Natural killer cell treated with Interleukin-12 subunit alpha and Interleukin-12 subunit beta and Interleukin-15 and Interleukin-18, amount 100 ng/mL, for 72 hours (primary cell): ENCODE measurements around the gene AKIRIN2. TPM values are rescaled to one million over a fixed set of nuclear protein-coding genes. Genes with fewer than 3 reads are reported as not detected.
"Not testable (repeated sequence)": the region's sequence is repeated elsewhere in the genome, so short reads cannot be mapped to it uniquely, and the experiment has no call there.

Experiments
- ATAC-seq, 2 donors: fragments of 150-1000 bp; cut with Tn5 transposase in 1 of 2; sonication (Bioruptor Pico), chemical (Tn5 transposase) in 1 of 2; 2 replicates each; pipeline ENCODE4 v1.10.0; 2021
- DNase-seq: peaks from one replicate; pipeline ENCODE4 v3.0.0; 2022; ENCODE audit warnings: low spot score
- H3K27ac Mint-ChIP-seq, 2 donors: 1 replicate in 1 of 2; 2 replicates in 1 of 2; pipeline ENCODE4 v1.8.0; 2022; ENCODE audit warnings: mixed read lengths in 2 of 2, mild to moderate bottlenecking in 1 of 2, moderate library complexity in 1 of 2
- H3K27me3 Mint-ChIP-seq, 2 donors: 1 replicate in 1 of 2; 2 replicates in 1 of 2; pipeline ENCODE4 v1.8.0; 2022; ENCODE audit warnings: mixed read lengths in 2 of 2
- H3K36me3 Mint-ChIP-seq: one replicate; pipeline ENCODE4 v1.8.0; 2022; ENCODE audit warnings: mixed read lengths
- H3K4me1 Mint-ChIP-seq, 2 donors: 1 replicate in 1 of 2; 2 replicates in 1 of 2; pipeline ENCODE4 v1.8.0; 2022; ENCODE audit warnings: low read depth in 2 of 2, mixed read lengths in 2 of 2, mild to moderate bottlenecking in 1 of 2
- H3K4me3 Mint-ChIP-seq: one replicate; pipeline ENCODE4 v1.8.0; 2022; ENCODE audit warnings: mixed read lengths
- H3K9me3 Mint-ChIP-seq: 2 replicates; pipeline ENCODE4 v1.8.0; 2022; ENCODE audit warnings: mixed read lengths
- total RNA-seq, 2 donors: library from RNA; stranded (reverse); gene quantifications; one replicate each; pipeline ENCODE4 v1.2.3, GENCODE V29; 2022

AKIRIN2 gene
- total RNA-seq, 2 donors from 2014 or later, result 78.3 to 101 TPM

GRCh38 chr6:87729965-87730719 lies 28.1 kb upstream of the AKIRIN2 start:
- peaks cover 0 to 2% of the 10 kb centered on the region in 2 donors for H3K27me3 Mint-ChIP-seq
- ATAC-seq (no peak), DNase-seq (no peak)
- no peaks in the 10 kb centered on the region for H3K36me3 Mint-ChIP-seq
- peaks cover 12 to 37% of the 10 kb centered on the region in 2 donors for H3K4me1 Mint-ChIP-seq
- no peak overlapping the region for H3K4me3 Mint-ChIP-seq
- H3K27ac Mint-ChIP-seq, result peak overlapping the region in 1 of 2 donors; percentile 13
- H3K9me3 Mint-ChIP-seq, result no peaks in the 10 kb centered on the region

- Mint-ChIP-seq H3K27ac (peak overlapping the region; percentile 35 to 74), H3K9me3 (no peaks in the 10 kb centered on the region), H3K36me3 (no peaks in the 10 kb centered on the region), H3K27me3 (peaks cover 0 to 2% of the 10 kb centered on the region in 2 donors), H3K4me3 (no peak overlapping the region), H3K4me1 (peaks cover 12 to 38% of the 10 kb centered on the region in 2 donors)
- no peak for DNase-seq
- no peak for ATAC-seq
Observed at GRCh38 chr6:87728706-87729105, 26.7 kb upstream of the AKIRIN2 start.

GRCh38 chr6:87724983-87725811 lies 23.2 kb upstream of the AKIRIN2 start:
- H3K4me3 Mint-ChIP-seq, result peak overlapping the region; percentile 21
- ATAC-seq (no peak), DNase-seq (no peak)
- H3K27me3 Mint-ChIP-seq, result no peaks in the 10 kb centered on the region
- no peaks in the 10 kb centered on the region for H3K9me3 Mint-ChIP-seq
- H3K4me1 Mint-ChIP-seq, result peaks cover 12 to 39% of the 10 kb centered on the region in 2 donors
- no peak overlapping the region for H3K27ac Mint-ChIP-seq
- no peaks in the 10 kb centered on the region for H3K36me3 Mint-ChIP-seq

GRCh38 chr6:87723170-87724078 lies 21.4 kb upstream of the AKIRIN2 start:
- H3K4me1 Mint-ChIP-seq, result peaks cover 26 to 47% of the 10 kb centered on the region in 2 donors
- DNase-seq, result no peak
- H3K27ac Mint-ChIP-seq, result peak overlapping the region; percentile 68 to 74
- peak in 1 of 2 donors; percentile 61 for ATAC-seq
- no peaks in the 10 kb centered on the region for H3K9me3 Mint-ChIP-seq
- no peaks in the 10 kb centered on the region for H3K27me3 Mint-ChIP-seq
- no peaks in the 10 kb centered on the region for H3K36me3 Mint-ChIP-seq
- peak overlapping the region; percentile 79 for H3K4me3 Mint-ChIP-seq

GRCh38 chr6:87722540-87723169 lies 20.6 kb upstream of the AKIRIN2 start:
- Mint-ChIP-seq H3K4me3 (peak overlapping the region; percentile 79), H3K36me3 (no peaks in the 10 kb centered on the region), H3K27ac (peak overlapping the region; percentile 68 to 74), H3K4me1 (peaks cover 33 to 54% of the 10 kb centered on the region in 2 donors), H3K9me3 (no peaks in the 10 kb centered on the region), H3K27me3 (no peaks in the 10 kb centered on the region)
- DNase-seq (no peak), ATAC-seq (no peak)

- Mint-ChIP-seq H3K4me3 (no peak overlapping the region), H3K27ac (peak overlapping the region in 1 of 2 donors; percentile 93), H3K36me3 (no peaks in the 10 kb centered on the region), H3K4me1 (peaks cover 36 to 55% of the 10 kb centered on the region in 2 donors), H3K9me3 (no peaks in the 10 kb centered on the region), H3K27me3 (no peaks in the 10 kb centered on the region)
- DNase-seq (no peak), ATAC-seq (no peak)
Observed at GRCh38 chr6:87721311-87721710, 19.3 kb upstream of the AKIRIN2 start.

GRCh38 chr6:87718662-87719433 lies 16.8 kb upstream of the AKIRIN2 start:
- peak; percentile 69 for DNase-seq
- peak overlapping the region; percentile 77 to 93 for H3K27ac Mint-ChIP-seq
- no peaks in the 10 kb centered on the region for H3K9me3 Mint-ChIP-seq
- H3K4me1 Mint-ChIP-seq, result peaks cover 41 to 53% of the 10 kb centered on the region in 2 donors
- H3K4me3 Mint-ChIP-seq, result peak overlapping the region; percentile 61
- H3K27me3 Mint-ChIP-seq, result no peaks in the 10 kb centered on the region
- ATAC-seq, result peak; percentile 88 to 96
- H3K36me3 Mint-ChIP-seq, result no peaks in the 10 kb centered on the region

- Mint-ChIP-seq H3K9me3 (no peaks in the 10 kb centered on the region), H3K27ac (peak overlapping the region in 1 of 2 donors; percentile 93)
- ATAC-seq, result no peak
Observed at GRCh38 chr6:87716928-87717614, 15.0 kb upstream of the AKIRIN2 start.

GRCh38 chr6:87714093-87714842 lies 12.2 kb upstream of the AKIRIN2 start:
- DNase-seq (no peak), ATAC-seq (peak; percentile 53 to 68)
- peak overlapping the region; percentile 58 to 79 for H3K27ac Mint-ChIP-seq
- peak overlapping the region; percentile 48 for H3K4me3 Mint-ChIP-seq
- no peaks in the 10 kb centered on the region for H3K27me3 Mint-ChIP-seq
- peaks cover 24 to 29% of the 10 kb centered on the region in 2 donors for H3K4me1 Mint-ChIP-seq
- H3K36me3 Mint-ChIP-seq, result no peaks in the 10 kb centered on the region
- H3K9me3 Mint-ChIP-seq, result no peaks in the 10 kb centered on the region

More at GRCh38 chr6:87716928-87717614, 15.0 kb upstream of the AKIRIN2 start:
- Mint-ChIP-seq H3K27me3 (no peaks in the 10 kb centered on the region), H3K36me3 (no peaks in the 10 kb centered on the region), H3K4me1 (peaks cover 31 to 36% of the 10 kb centered on the region in 2 donors), H3K4me3 (no peak overlapping the region)
- no peak for DNase-seq

- peaks cover 11 to 14% of the 10 kb centered on the region in 2 donors for H3K4me1 Mint-ChIP-seq
- not testable (repeated sequence) for H3K27ac Mint-ChIP-seq, H3K36me3 Mint-ChIP-seq, H3K9me3 Mint-ChIP-seq, DNase-seq, H3K27me3 Mint-ChIP-seq, ATAC-seq, H3K4me3 Mint-ChIP-seq
Observed at GRCh38 chr6:87712713-87713112, 10.7 kb upstream of the AKIRIN2 start.

- H3K27ac Mint-ChIP-seq, result peak overlapping the region in 1 of 2 donors; percentile 5
- ATAC-seq (peak in 1 of 2 donors; percentile 43), DNase-seq (no peak)
- H3K36me3 Mint-ChIP-seq, result no peaks in the 10 kb centered on the region
- H3K27me3 Mint-ChIP-seq, result no peaks in the 10 kb centered on the region
- no peaks in the 10 kb centered on the region for H3K9me3 Mint-ChIP-seq
- no peak overlapping the region for H3K4me3 Mint-ChIP-seq
- H3K4me1 Mint-ChIP-seq, result peaks cover 12 to 20% of the 10 kb centered on the region in 2 donors
Observed at GRCh38 chr6:87710090-87710489, 8.1 kb upstream of the AKIRIN2 start.
